ENCODE measurements around the gene PSME3. TPM values are rescaled to one million over a fixed set of nuclear protein-coding genes. Genes with fewer than 3 reads are reported as not detected.
A peak's percentile ranks its signal among the peaks of the same experiment; 100 is the strongest.

The PSME3 gene
- total and polyA plus RNA-seq, 2 of the 13 experiments (the other 11 are each of a cell fraction or from before 2014, with no cell fraction given) = 66.3 to 135 TPM

DNA sequence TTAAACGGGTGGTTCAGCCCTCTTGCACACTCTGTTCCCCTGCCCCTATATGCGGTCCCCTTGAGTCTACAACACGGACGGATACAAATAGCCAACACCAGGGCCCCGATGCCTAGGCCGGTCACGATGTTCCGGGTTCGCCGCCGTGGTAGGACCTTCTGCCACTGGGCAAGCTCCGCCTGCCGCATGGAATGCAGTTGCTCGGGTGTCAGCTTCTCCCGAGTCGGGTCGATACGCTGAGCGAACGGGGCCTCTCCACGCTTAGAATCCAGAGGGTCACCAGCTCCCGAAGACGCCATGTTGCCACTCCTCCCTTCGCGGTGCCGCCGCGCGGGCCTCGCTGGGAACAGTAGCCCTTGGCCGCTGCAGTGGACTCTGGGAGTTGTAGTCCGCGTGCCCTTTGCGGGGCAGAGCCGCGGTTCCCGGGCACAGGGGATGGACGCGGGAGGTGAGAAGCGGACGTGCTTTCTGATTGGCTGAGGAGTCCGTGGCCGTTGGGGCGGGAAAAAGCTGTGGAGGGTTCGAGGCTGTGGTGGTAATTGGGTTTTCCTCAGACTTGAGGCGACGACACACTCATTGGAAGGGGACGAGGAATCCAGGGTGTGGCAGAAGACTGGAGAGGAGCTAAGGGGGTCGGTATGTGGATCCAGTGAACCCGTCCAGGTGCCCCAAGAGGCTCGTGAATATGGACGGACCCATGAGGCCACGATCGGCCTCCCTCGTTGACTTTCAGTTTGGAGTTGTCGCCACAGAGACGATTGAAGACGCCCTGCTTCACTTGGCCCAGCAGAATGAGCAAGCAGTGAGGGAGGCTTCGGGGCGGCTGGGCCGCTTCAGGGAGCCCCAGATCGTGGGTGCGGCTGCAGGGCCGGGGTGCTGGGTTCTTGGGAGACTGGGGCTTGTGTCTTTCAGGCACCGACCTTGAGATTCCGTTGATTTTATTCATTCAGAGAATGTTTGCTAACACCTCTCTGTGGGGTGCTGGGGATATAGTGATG lies 34.5 kb upstream of the PSME3 start, which contains the start of the genes CNTD1 and COA3 (continued):
- peak; percentile 95 for TF ChIP-seq ZNF407 (CRISPR knock-in tag; IDR thresholded peaks at IDR 0.05; ENCODE audit: not compliant biosample characterization)
- TF ChIP-seq SCMH1 (CRISPR knock-in tag; IDR thresholded peaks at IDR 0.05; ENCODE audit: borderline replicate concordance) = no peak
- TF ChIP-seq ZNF3 (CRISPR knock-in tag; IDR thresholded peaks at IDR 0.05) = peak; percentile 83; the same call in 1 of the 2 replicates
- no peak for TF ChIP-seq JDP2 (CRISPR knock-in tag; IDR thresholded peaks at IDR 0.05; ENCODE audit: borderline replicate concordance)
- TF ChIP-seq MTF2 (CRISPR knock-in tag; IDR thresholded peaks at IDR 0.05; ENCODE audit: borderline replicate concordance) = no peak
- TF ChIP-seq ZBTB7A (CRISPR knock-in tag; IDR thresholded peaks at IDR 0.05) = peak; percentile 15; the same call in 1 of the 2 replicates
- no peak for TF ChIP-seq PTBP1 (IDR thresholded peaks at IDR 0.05; ENCODE audit: low read depth, low read length, poor library complexity, severe bottlenecking)
- no peak for TF ChIP-seq DNMT1 (CRISPR knock-in tag; IDR thresholded peaks at IDR 0.05)
- peak; percentile 97 for TF ChIP-seq HOXA3 (CRISPR knock-in tag; IDR thresholded peaks at IDR 0.05)
- TF ChIP-seq ZNF329 (CRISPR knock-in tag; IDR thresholded peaks at IDR 0.05; ENCODE audit: low read depth) = peak; percentile 83; the same call in 1 of the 2 replicates
- peak; percentile 92 for TF ChIP-seq ZNF619 (CRISPR knock-in tag; IDR thresholded peaks at IDR 0.05)
- TF ChIP-seq, protein P1, sequence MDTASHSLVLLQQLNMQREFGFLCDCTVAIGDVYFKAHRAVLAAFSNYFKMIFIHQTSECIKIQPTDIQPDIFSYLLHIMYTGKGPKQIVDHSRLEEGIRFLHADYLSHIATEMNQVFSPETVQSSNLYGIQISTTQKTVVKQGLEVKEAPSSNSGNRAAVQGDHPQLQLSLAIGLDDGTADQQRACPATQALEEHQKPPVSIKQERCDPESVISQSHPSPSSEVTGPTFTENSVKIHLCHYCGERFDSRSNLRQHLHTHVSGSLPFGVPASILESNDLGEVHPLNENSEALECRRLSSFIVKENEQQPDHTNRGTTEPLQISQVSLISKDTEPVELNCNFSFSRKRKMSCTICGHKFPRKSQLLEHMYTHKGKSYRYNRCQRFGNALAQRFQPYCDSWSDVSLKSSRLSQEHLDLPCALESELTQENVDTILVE (CRISPR knock-in tag; IDR thresholded peaks at IDR 0.05) = peak; percentile 87
- TF ChIP-seq RERE (CRISPR knock-in tag; IDR thresholded peaks at IDR 0.05; ENCODE audit: low read depth) = peak; percentile 18; the same call in 1 of the 2 replicates

Measured in HepG2 (cell line).